OCI-LY3 (cell line): ENCODE results near the gene ACBD6.

Experiments used
- CTCF ChIP-seq: fragments of 200-600, 300-600 bp; sonication (generic); IDR thresholded peaks from 2 replicates; pipeline ENCODE4 v1.5.1; 2014; ENCODE audit warnings: antibody characterized with exemption, low read length, low read depth
- EZH2phosphoT487 ChIP-seq: fragments of 200-600 bp; shearing (Covaris generic); IDR thresholded peaks from 2 replicates; pipeline ENCODE4 v1.6.1; 2018; ENCODE audit warnings: antibody characterized with exemption, mixed run types, low read depth

GRCh38 chr1:180535418-180535999, 33.1 kb upstream of the ACBD6 start:
- TF ChIP-seq CTCF, result no peak
- TF ChIP-seq EZH2phosphoT487, result no peak
